ENCODE data around the gene TAMALIN.

- TF ChIP-seq POLR2A (IDR thresholded peaks at IDR 0.05; ENCODE audit: low read length): no peak
- no peak for TF ChIP-seq GATA1 (IDR thresholded peaks at IDR 0.05; ENCODE audit: low read depth, low read length)
These were observed 32.1 kb upstream of the TAMALIN start for GRCh38 chr12:51974646-51975045.
